Measurements from ENCODE around the gene AIF1.

Gene AIF1

GRCh38 chr6:31666337-31666965, 51.4 kb downstream of the AIF1 start:
- Histone ChIP-seq H3K27me3 (ENCODE audit: insufficient read depth, low read depth, severe bottlenecking) (no peaks in the 10 kb centered on the region), H3K27ac (peak overlapping the region; percentile 99), H3K36me3 (peaks cover 80% of the 10 kb centered on the region), H3K4me3 (ENCODE audit: low read depth, low read length) (peak overlapping the region; percentile 79), H3K9me3 (ENCODE audit: severe bottlenecking) (no peaks in the 10 kb centered on the region)
- DNase-seq: no peak
- TF ChIP-seq CTCF (IDR thresholded peaks at IDR 0.05; ENCODE audit: low read depth, low read length): no peak
